A673 (cell line): ENCODE measurements around the gene LSM3.

Experiments
- EZH2 ChIP-seq: fragments of 200-600 bp; sonication (generic); IDR thresholded peaks from 2 replicates; pipeline ENCODE4 v1.6.1; 2017; ENCODE audit warnings: borderline replicate concordance, low read depth, mild to moderate bottlenecking, mixed read lengths, antibody characterized with exemption, low read length; ENCODE audit not compliant: poor library complexity, severe bottlenecking
- TF ChIP-seq, protein P1 (sequence below): fragments of 300-800, 200-600 bp; sonication (generic); conservative IDR thresholded peaks from 2 replicates; pipeline ENCODE4 v1.5.1; 2017; ENCODE audit warnings: low read depth, mild to moderate bottlenecking, antibody characterized with exemption, low read length, moderate library complexity, mixed read lengths

DNA sequence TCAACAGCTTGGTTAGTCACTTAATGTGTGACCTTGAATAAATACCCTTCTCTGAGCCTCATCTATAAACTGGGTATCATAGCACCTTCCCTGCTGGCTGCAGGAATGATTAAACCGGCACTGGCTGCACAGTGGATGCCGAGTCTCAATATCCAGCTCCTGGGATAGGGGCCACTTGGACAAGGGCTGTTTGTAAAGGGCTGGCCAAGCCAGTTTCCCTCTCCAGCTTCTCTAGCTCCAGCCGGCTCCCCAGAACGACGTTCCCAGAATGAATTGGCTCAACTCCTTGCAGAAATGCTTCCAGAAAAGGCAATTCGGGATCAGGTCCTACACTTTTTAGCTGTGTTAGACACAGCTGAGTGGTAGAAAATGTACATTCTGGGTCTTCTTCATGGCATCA, 58.8 kb downstream of the LSM3 start:
- TF ChIP-seq, protein P1, sequence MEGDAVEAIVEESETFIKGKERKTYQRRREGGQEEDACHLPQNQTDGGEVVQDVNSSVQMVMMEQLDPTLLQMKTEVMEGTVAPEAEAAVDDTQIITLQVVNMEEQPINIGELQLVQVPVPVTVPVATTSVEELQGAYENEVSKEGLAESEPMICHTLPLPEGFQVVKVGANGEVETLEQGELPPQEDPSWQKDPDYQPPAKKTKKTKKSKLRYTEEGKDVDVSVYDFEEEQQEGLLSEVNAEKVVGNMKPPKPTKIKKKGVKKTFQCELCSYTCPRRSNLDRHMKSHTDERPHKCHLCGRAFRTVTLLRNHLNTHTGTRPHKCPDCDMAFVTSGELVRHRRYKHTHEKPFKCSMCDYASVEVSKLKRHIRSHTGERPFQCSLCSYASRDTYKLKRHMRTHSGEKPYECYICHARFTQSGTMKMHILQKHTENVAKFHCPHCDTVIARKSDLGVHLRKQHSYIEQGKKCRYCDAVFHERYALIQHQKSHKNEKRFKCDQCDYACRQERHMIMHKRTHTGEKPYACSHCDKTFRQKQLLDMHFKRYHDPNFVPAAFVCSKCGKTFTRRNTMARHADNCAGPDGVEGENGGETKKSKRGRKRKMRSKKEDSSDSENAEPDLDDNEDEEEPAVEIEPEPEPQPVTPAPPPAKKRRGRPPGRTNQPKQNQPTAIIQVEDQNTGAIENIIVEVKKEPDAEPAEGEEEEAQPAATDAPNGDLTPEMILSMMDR, result no peak
- TF ChIP-seq EZH2, result no peak
